ENCODE measurements around the gene KIAA1549.

Gene KIAA1549

DNA sequence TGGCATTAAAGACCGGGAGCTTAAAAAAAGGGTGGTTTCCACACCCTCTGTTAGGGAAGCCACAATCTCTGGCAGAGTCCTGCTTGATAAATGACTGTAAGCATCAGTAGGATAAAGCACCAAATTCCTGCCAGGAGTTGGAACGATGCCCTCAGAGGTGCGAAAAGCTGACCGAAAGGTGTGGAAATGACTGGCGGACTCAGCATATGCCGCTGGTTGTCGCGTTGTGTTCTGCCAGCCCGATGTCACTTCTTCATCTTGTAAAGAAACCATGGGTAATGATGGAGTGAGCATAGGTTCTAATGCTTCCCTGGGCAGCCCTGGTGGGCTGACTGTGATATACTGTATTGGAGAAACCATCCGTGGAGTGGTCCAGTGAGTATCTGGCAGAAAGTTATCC lies 62.4 kb downstream of the KIAA1549 start:
- Histone ChIP-seq H3K27ac (no peak overlapping the region), H3K27me3 (no peaks in the 10 kb centered on the region), H3K4me1 (peaks cover 4% of the 10 kb centered on the region; the same call in 1 of the 2 replicates), H4K20me1 (no peaks in the 10 kb centered on the region), H3K4me3 (no peak overlapping the region), H3K36me3 (peaks cover 52% of the 10 kb centered on the region), H3K9ac (no peak overlapping the region), H3K4me2 (no peak overlapping the region), H3K9me3 (peaks cover 7% of the 10 kb centered on the region; the same call in 1 of the 2 replicates)
- no peak for TF ChIP-seq Cebpa-rat (IDR thresholded peaks at IDR 0.05)

DNA sequence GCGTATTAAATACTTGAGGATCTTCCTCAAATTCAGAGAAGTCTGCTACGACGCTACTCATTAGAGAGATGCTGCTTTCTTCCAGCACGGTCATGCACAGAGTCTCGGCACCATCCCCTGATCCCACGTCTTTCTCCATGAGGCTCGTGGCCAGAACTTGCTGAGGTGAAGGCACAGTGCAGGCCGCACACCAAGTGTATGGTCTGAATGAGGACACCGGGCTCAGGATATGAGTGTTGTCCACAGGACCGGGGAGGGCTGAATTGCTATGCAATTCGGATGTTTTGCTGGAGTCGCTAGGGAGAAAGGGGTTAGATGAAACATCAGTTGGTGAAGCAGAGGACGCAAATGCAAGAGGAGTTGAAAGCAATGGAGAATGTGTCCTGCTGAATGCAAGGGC lies 63.0 kb downstream of the KIAA1549 start:
- H3K4me2 ChIP-seq, result no peak overlapping the region
- peaks cover 4% of the 10 kb centered on the region; the same call in 1 of the 2 replicates for H3K4me1 ChIP-seq
- no peaks in the 10 kb centered on the region for H3K27me3 ChIP-seq
- H3K36me3 ChIP-seq, result peaks cover 52% of the 10 kb centered on the region
- TF ChIP-seq Cebpa-rat (IDR thresholded peaks at IDR 0.05), result no peak
- no peaks in the 10 kb centered on the region for H4K20me1 ChIP-seq
- no peak overlapping the region for H3K27ac ChIP-seq
- peaks cover 6% of the 10 kb centered on the region; the same call in 1 of the 2 replicates for H3K9me3 ChIP-seq
- no peak overlapping the region for H3K9ac ChIP-seq
- H3K4me3 ChIP-seq, result no peak overlapping the region

- no peak overlapping the region for H3K4me3 ChIP-seq
- H3K4me2 ChIP-seq, result no peak overlapping the region
- peaks cover 2% of the 10 kb centered on the region; the same call in 1 of the 2 replicates for H3K9me3 ChIP-seq
- H3K9ac ChIP-seq, result no peak overlapping the region
- H3K27me3 ChIP-seq, result no peaks in the 10 kb centered on the region
- H4K20me1 ChIP-seq, result no peaks in the 10 kb centered on the region
- H3K4me1 ChIP-seq, result peaks cover 4% of the 10 kb centered on the region; the same call in 1 of the 2 replicates
- TF ChIP-seq Cebpa-rat (IDR thresholded peaks at IDR 0.05), result no peak
- no peak overlapping the region for H3K27ac ChIP-seq
- peaks cover 52% of the 10 kb centered on the region for H3K36me3 ChIP-seq
Observed at GRCh38 chr7:138917771-138918170, 63.4 kb downstream of the KIAA1549 start.

DNA sequence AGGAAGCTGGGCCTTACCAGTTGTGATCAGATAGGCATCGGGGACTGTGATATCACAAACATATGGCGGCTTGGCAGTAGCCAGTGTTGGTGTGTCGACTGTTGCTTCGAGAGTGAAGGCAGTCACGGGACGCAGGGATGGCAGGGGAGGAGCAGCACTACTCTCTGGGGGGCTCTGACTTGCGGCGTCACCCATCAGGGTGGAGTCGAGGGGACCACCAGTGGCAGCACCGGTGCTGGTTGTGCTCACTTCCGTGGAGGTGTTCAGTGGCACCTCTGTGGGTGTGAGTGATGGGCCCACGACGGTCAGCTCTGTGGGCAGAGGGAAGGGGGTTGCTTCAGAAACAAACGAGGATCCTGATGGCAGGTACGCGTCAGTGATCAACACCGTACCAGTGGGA lies 64.5 kb downstream of the KIAA1549 start:
- H3K4me3 ChIP-seq, result no peak overlapping the region
- H3K4me1 ChIP-seq, result peaks cover 4% of the 10 kb centered on the region; the same call in 1 of the 2 replicates
- no peak overlapping the region for H3K9ac ChIP-seq
- H3K9me3 ChIP-seq, result no peaks in the 10 kb centered on the region
- no peak overlapping the region for H3K27ac ChIP-seq
- H3K27me3 ChIP-seq, result no peaks in the 10 kb centered on the region
- no peak for TF ChIP-seq Cebpa-rat (IDR thresholded peaks at IDR 0.05)
- H4K20me1 ChIP-seq, result no peaks in the 10 kb centered on the region
- no peak overlapping the region for H3K4me2 ChIP-seq
- H3K36me3 ChIP-seq, result peaks cover 62% of the 10 kb centered on the region

DNA sequence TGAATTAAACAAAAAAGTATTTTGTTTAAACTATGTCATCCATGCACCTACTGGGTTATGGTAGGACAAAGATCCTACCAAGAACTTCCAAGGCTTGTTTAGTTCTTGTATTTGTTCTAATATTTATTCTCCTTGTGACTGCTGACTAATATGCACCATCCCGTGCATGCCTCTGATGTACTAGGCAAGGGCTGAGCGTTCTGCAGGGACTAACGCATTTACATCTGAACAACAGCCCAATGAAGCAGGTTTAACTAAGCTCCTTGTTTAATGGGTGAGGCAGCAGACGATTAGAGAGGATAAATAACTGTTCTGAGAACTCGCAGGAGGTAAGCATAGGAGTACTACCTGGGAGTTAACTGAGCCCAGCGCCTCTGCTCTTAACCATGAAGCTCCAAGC lies 64.9 kb downstream of the KIAA1549 start:
- Histone ChIP-seq H3K4me3 (no peak overlapping the region), H3K9me3 (no peaks in the 10 kb centered on the region), H3K36me3 (peaks cover 63% of the 10 kb centered on the region), H3K27me3 (no peaks in the 10 kb centered on the region), H3K27ac (no peak overlapping the region), H3K4me1 (peaks cover 4% of the 10 kb centered on the region; the same call in 1 of the 2 replicates), H3K9ac (no peak overlapping the region), H4K20me1 (no peaks in the 10 kb centered on the region), H3K4me2 (no peak overlapping the region)
- no peak for TF ChIP-seq Cebpa-rat (IDR thresholded peaks at IDR 0.05)

GRCh38 chr7:138913783-138914182 lies 67.4 kb downstream of the KIAA1549 start:
- H3K9me3 ChIP-seq, result no peaks in the 10 kb centered on the region
- H3K27me3 ChIP-seq, result no peaks in the 10 kb centered on the region
- H4K20me1 ChIP-seq, result no peaks in the 10 kb centered on the region
- H3K36me3 ChIP-seq, result peaks cover 54% of the 10 kb centered on the region
- H3K27ac ChIP-seq, result no peak overlapping the region
- no peaks in the 10 kb centered on the region for H3K4me1 ChIP-seq
- no peak for TF ChIP-seq Cebpa-rat (IDR thresholded peaks at IDR 0.05)
- no peak overlapping the region for H3K9ac ChIP-seq
- H3K4me3 ChIP-seq, result no peak overlapping the region
- H3K4me2 ChIP-seq, result no peak overlapping the region

DNA sequence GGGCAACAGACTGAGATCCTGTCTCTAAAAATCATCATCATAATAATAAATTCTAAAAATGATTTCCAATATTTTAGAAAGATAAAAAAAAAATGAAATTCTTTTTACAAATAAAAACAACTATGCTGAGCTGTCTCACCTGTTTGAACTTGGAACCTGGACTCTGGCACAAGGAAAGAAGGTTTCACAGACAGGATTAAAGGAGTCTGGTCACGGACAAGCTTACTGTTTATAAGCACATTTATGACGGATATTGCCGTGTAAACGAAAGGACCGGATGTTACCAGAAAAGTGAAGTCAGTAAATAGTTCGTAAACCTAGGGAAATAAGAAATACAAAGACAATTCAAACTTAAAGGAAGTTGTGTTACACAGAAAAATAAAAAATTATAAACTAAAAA lies 70.2 kb downstream of the KIAA1549 start:
- Histone ChIP-seq H3K36me3 (peaks cover 54% of the 10 kb centered on the region), H4K20me1 (no peaks in the 10 kb centered on the region), H3K27me3 (no peaks in the 10 kb centered on the region), H3K27ac (no peak overlapping the region), H3K4me3 (no peak overlapping the region), H3K4me1 (no peaks in the 10 kb centered on the region), H3K4me2 (no peak overlapping the region), H3K9me3 (no peaks in the 10 kb centered on the region), H3K9ac (no peak overlapping the region)
- TF ChIP-seq Cebpa-rat (IDR thresholded peaks at IDR 0.05), result no peak

GRCh38 chr7:138907850-138908249 lies 73.3 kb downstream of the KIAA1549 start:
- Histone ChIP-seq H3K9me3 (no peaks in the 10 kb centered on the region), H3K4me3 (no peak overlapping the region), H3K9ac (no peak overlapping the region), H3K36me3 (peaks cover 68% of the 10 kb centered on the region), H3K27ac (no peak overlapping the region), H3K4me1 (no peaks in the 10 kb centered on the region), H4K20me1 (no peaks in the 10 kb centered on the region), H3K4me2 (no peak overlapping the region), H3K27me3 (no peaks in the 10 kb centered on the region)
- TF ChIP-seq Cebpa-rat (IDR thresholded peaks at IDR 0.05), result no peak

DNA sequence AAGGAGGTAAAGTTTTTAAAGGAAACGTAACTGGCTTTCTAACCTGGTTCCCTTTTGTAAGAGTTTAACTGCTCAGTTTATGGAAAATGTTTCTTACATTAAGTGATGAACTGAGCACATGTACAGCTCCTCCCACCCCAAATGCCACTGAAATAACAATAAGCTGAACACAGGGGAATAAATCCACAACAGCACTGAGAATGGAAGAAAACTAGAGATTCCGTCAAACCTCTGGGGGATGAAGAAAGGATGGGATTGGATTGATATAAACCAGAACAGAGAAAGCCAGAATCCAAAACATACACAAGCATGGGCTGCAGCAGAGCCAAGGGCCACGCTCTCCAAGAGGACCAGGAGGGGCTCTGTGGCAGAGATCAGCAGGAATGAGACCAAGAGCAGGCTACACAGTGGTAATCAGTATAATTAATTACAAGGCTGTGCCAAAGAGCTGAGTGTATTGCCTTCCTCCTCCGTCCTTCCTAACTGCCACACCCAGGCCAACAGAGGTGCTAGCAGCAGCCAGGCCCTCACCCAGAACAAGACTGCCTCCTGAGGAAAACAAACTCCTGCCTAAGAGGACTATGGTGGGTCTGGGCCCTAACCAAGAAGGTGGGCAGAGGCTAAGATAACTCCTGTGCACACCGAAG lies 73.9 kb downstream of the KIAA1549 start:
- H3K4me3 ChIP-seq, result no peak overlapping the region
- H3K9ac ChIP-seq, result no peak overlapping the region
- peaks cover 65% of the 10 kb centered on the region for H3K36me3 ChIP-seq
- H3K27me3 ChIP-seq, result no peaks in the 10 kb centered on the region
- no peaks in the 10 kb centered on the region for H3K4me1 ChIP-seq
- H3K9me3 ChIP-seq, result no peaks in the 10 kb centered on the region
- H3K27ac ChIP-seq, result no peak overlapping the region
- H4K20me1 ChIP-seq, result no peaks in the 10 kb centered on the region
- H3K4me2 ChIP-seq, result no peak overlapping the region
- TF ChIP-seq Cebpa-rat (IDR thresholded peaks at IDR 0.05), result no peak

GRCh38 chr7:138903859-138904435 lies 77.2 kb downstream of the KIAA1549 start:
- H3K4me2 ChIP-seq, result no peak overlapping the region
- H3K9ac ChIP-seq, result no peak overlapping the region
- H3K4me1 ChIP-seq, result no peaks in the 10 kb centered on the region
- no peak overlapping the region for H3K4me3 ChIP-seq
- H3K27me3 ChIP-seq, result no peaks in the 10 kb centered on the region
- H3K27ac ChIP-seq, result no peak overlapping the region
- H3K9me3 ChIP-seq, result no peaks in the 10 kb centered on the region
- TF ChIP-seq Cebpa-rat (IDR thresholded peaks at IDR 0.05), result no peak
- H3K36me3 ChIP-seq, result peaks cover 72% of the 10 kb centered on the region
- no peaks in the 10 kb centered on the region for H4K20me1 ChIP-seq
